H9 (cell line): ENCODE data around the gene IGSF1. TPM values are rescaled to one million over a fixed set of nuclear protein-coding genes. Genes with fewer than 3 reads are reported as not detected.

Experiments
- DNase-seq: peaks from one replicate; pipeline ENCODE4 v3.0.0-alpha.2; 2017
- H2AFZ ChIP-seq: one replicate; pipeline ENCODE4 v1.6.1; 2013; ENCODE audit warnings: mild to moderate bottlenecking, low read length, control low read depth, moderate library complexity
- H2AK5ac ChIP-seq: 2 replicates; pipeline ENCODE4 v1.6.1; 2013; ENCODE audit warnings: low read length, control low read depth, mixed read lengths; ENCODE audit not compliant: insufficient read length
- H2BK120ac ChIP-seq: one replicate; pipeline ENCODE4 v1.6.1; 2013; ENCODE audit warnings: low read depth, mild to moderate bottlenecking, low read length, control low read depth, inconsistent platforms; ENCODE audit not compliant: poor library complexity, severe bottlenecking
- H2BK12ac ChIP-seq: 2 replicates; pipeline ENCODE4 v1.6.1; 2013; ENCODE audit warnings: low read length, control low read depth, mixed read lengths, low read depth; ENCODE audit not compliant: insufficient read length
- H2BK15ac ChIP-seq: 2 replicates; pipeline ENCODE4 v1.6.1; 2013; ENCODE audit warnings: low read depth, low read length, control low read depth
- H2BK20ac ChIP-seq: one replicate; pipeline ENCODE4 v1.6.1; 2013; ENCODE audit warnings: low read depth, mild to moderate bottlenecking, low read length, control low read depth, inconsistent platforms; ENCODE audit not compliant: poor library complexity, severe bottlenecking
- H2BK5ac ChIP-seq: 2 replicates; pipeline ENCODE4 v1.6.1; 2013; ENCODE audit warnings: low read length, control low read depth, mixed read lengths; ENCODE audit not compliant: insufficient read length
- H3K14ac ChIP-seq: 2 replicates; pipeline ENCODE4 v1.6.1; 2013; ENCODE audit warnings: low read length, control low read depth; ENCODE audit not compliant: insufficient read depth
- H3K18ac ChIP-seq: 2 replicates; pipeline ENCODE4 v1.6.1; 2013; ENCODE audit warnings: low read depth, mild to moderate bottlenecking, mixed read lengths, low read length, control low read depth; ENCODE audit not compliant: insufficient read length
- H3K23ac ChIP-seq: 2 replicates; pipeline ENCODE4 v1.6.1; 2013; ENCODE audit warnings: low read length, control low read depth, mixed read lengths, low read depth; ENCODE audit not compliant: insufficient read length
- H3K23me2 ChIP-seq: 2 replicates; pipeline ENCODE4 v1.6.1; 2013; ENCODE audit warnings: low read depth, mild to moderate bottlenecking, mixed read lengths, low read length, control low read depth; ENCODE audit not compliant: insufficient read length, poor library complexity, severe bottlenecking
- H3K27ac ChIP-seq: 2 replicates; pipeline ENCODE4 v1.5.1; 2013; ENCODE audit warnings: low read length, control low read depth, mixed read lengths, low read depth; ENCODE audit not compliant: insufficient read length
- H3K27me3 ChIP-seq: 2 replicates; pipeline ENCODE4 v1.6.1; 2013; ENCODE audit warnings: low read length, control low read depth, inconsistent platforms; ENCODE audit not compliant: insufficient read depth
- H3K4ac ChIP-seq: 2 replicates; pipeline ENCODE4 v1.6.1; 2013; ENCODE audit warnings: low read depth, mild to moderate bottlenecking, control low read depth, inconsistent platforms, low read length, moderate library complexity
- H3K4me1 ChIP-seq: 2 replicates; pipeline ENCODE4 v1.6.1; 2013; ENCODE audit warnings: low read length, control low read depth, inconsistent platforms; ENCODE audit not compliant: insufficient read depth
- H3K4me2 ChIP-seq: 2 replicates; pipeline ENCODE4 v1.6.1; 2013; ENCODE audit warnings: low read length, control low read depth, mixed read lengths; ENCODE audit not compliant: insufficient read length, insufficient read depth
- H3K56ac ChIP-seq: 2 replicates; pipeline ENCODE4 v1.6.1; 2013; ENCODE audit warnings: low read depth, mild to moderate bottlenecking, mixed read lengths, low read length, control low read depth; ENCODE audit not compliant: insufficient read length
- H3K79me1 ChIP-seq: 2 replicates; pipeline ENCODE4 v1.6.1; 2013; ENCODE audit warnings: low read depth, mild to moderate bottlenecking, moderate library complexity, low read length, control low read depth, inconsistent platforms; ENCODE audit not compliant: insufficient read depth, poor library complexity, severe bottlenecking
- H3K79me2 ChIP-seq: 2 replicates; pipeline ENCODE4 v1.6.1; 2013; ENCODE audit warnings: low read length, control low read depth, inconsistent platforms; ENCODE audit not compliant: insufficient read depth
- H3K9ac ChIP-seq: 2 replicates; pipeline ENCODE4 v1.6.1; 2013; ENCODE audit warnings: low read length, control low read depth, mixed read lengths; ENCODE audit not compliant: insufficient read length; ENCODE audit errors: extremely low read depth
- H3K9me3 ChIP-seq: one replicate; pipeline ENCODE4 v1.6.1; 2013; ENCODE audit warnings: low read depth, low read length, inconsistent platforms; ENCODE audit not compliant: control insufficient read depth
- H3T11ph ChIP-seq: one replicate; pipeline ENCODE4 v1.6.1; 2013; ENCODE audit warnings: mild to moderate bottlenecking, low read length, control low read depth, inconsistent platforms
- H4K20me1 ChIP-seq: one replicate; pipeline ENCODE4 v1.6.1; 2013; ENCODE audit not compliant: control insufficient read depth, insufficient read length, insufficient read depth
- H4K5ac ChIP-seq: 2 replicates; pipeline ENCODE4 v1.6.1; 2013; ENCODE audit warnings: low read depth, mild to moderate bottlenecking, mixed read lengths, low read length, control low read depth; ENCODE audit not compliant: insufficient read length
- H4K8ac ChIP-seq: replicated peaks from 2 replicates; pipeline ENCODE4 v1.6.1; 2013; ENCODE audit warnings: low read length, control low read depth, mixed read lengths, low read depth; ENCODE audit not compliant: insufficient read length
- H4K91ac ChIP-seq: 2 replicates; pipeline ENCODE4 v1.6.1; 2013; ENCODE audit warnings: low read depth, mild to moderate bottlenecking, moderate library complexity, mixed read lengths, low read length, control low read depth; ENCODE audit not compliant: insufficient read length
- H3K27ac Mint-ChIP-seq, 3 experiments: 2 replicates in 2 of 3; 3 replicates in 1 of 3; pipeline ENCODE4 v1.8.0; 2020 to 2021; ENCODE audit warnings: mixed read lengths in 3 of 3, mild to moderate bottlenecking in 1 of 3, moderate library complexity in 1 of 3
- H3K27me3 Mint-ChIP-seq: 2 replicates; pipeline ENCODE4 v1.8.0; 2021; ENCODE audit warnings: low read depth, mild to moderate bottlenecking, moderate library complexity, mixed read lengths
- H3K36me3 Mint-ChIP-seq, 3 experiments: 2 replicates in 2 of 3; 3 replicates in 1 of 3; pipeline ENCODE4 v1.8.0; 2020 to 2021; ENCODE audit warnings: low read depth in 3 of 3, mixed read lengths in 3 of 3; ENCODE audit not compliant: insufficient read depth in 1 of 3
- H3K4me1 Mint-ChIP-seq, 2 experiments: 2 replicates each; pipeline ENCODE4 v1.8.0; 2020; ENCODE audit warnings: mixed read lengths in 2 of 2
- H3K4me3 Mint-ChIP-seq, 2 experiments: 2 replicates in 1 of 2; 3 replicates in 1 of 2; pipeline ENCODE4 v1.8.0; 2020 to 2021; ENCODE audit warnings: mild to moderate bottlenecking in 2 of 2, mixed read lengths in 2 of 2, moderate library complexity in 1 of 2
- H3K9me3 Mint-ChIP-seq, 2 experiments: 2 replicates in 1 of 2; 3 replicates in 1 of 2; pipeline ENCODE4 v1.8.0; 2020; ENCODE audit warnings: mild to moderate bottlenecking in 2 of 2, mixed read lengths in 2 of 2, moderate library complexity in 1 of 2
- CTCF ChIP-seq: fragments of 200-600 bp; sonication (generic); conservative IDR thresholded peaks from 3 replicates; pipeline ENCODE4 v1.8.0; 2021; ENCODE audit warnings: antibody characterized with exemption, mild to moderate bottlenecking
- WGBS: extraction: QIAGEN DNeasy Blood & Tissue Kit; methylation state at CpG from one replicate; pipeline ENCODE4 v1.1.7; 2013; ENCODE audit warnings: missing lambda C conversion rate, low lambda C conversion rate, mixed read lengths; ENCODE audit not compliant: insufficient read length; ENCODE audit errors: extremely low coverage; 5-methylcytosine and 5-hydroxymethylcytosine counted together
- total RNA-seq: library from RNA; stranded (reverse); gene quantifications from 2 replicates; pipeline ENCODE4 v1.2.1, GENCODE V29; 2021

Gene IGSF1
- total RNA-seq, 1 experiment from 2014 or later, result 12.5 TPM

- Mint-ChIP-seq H3K27ac (peak overlapping the region in 1 of 3 experiments; percentile 41; a peak in 1 of 7 replicates), H3K4me1 (peaks cover 23 to 25% of the 10 kb centered on the region in 2 experiments), H3K36me3 (no peaks in the 10 kb centered on the region), H3K9me3 (no peaks in the 10 kb centered on the region), H3K27me3 (no peaks in the 10 kb centered on the region), H3K4me3 (no peak overlapping the region)
- no peak overlapping the region for H4K8ac ChIP-seq
- H3K23me2 ChIP-seq, result no peaks in the 10 kb centered on the region
- H3K79me2 ChIP-seq, result no peaks in the 10 kb centered on the region
- no peaks in the 10 kb centered on the region for H4K20me1 ChIP-seq
- no peak overlapping the region for H3K27ac ChIP-seq
- no peak overlapping the region for H3K4me2 ChIP-seq
- no peak overlapping the region for H4K91ac ChIP-seq
- WGBS, result no CpG with 5 or more reads among the region's 2 CpGs
- no peak overlapping the region for H3T11ph ChIP-seq
- H3K23ac ChIP-seq, result no peak overlapping the region
- no peak overlapping the region for H3K14ac ChIP-seq
- H3K9ac ChIP-seq, result no peak overlapping the region
- no peaks in the 10 kb centered on the region for H3K9me3 ChIP-seq
- no peak overlapping the region for H2BK5ac ChIP-seq
- H2BK15ac ChIP-seq, result no peak overlapping the region
- no peaks in the 10 kb centered on the region for H3K27me3 ChIP-seq
- no peak overlapping the region for H2BK120ac ChIP-seq
- no peak overlapping the region for H2AFZ ChIP-seq
- no peak for DNase-seq
- TF ChIP-seq CTCF, result no peak
- H3K79me1 ChIP-seq, result no peaks in the 10 kb centered on the region
- H2BK12ac ChIP-seq, result no peak overlapping the region
- no peak overlapping the region for H3K4ac ChIP-seq
- no peak overlapping the region for H2BK20ac ChIP-seq
- H3K18ac ChIP-seq, result no peak overlapping the region
- H3K56ac ChIP-seq, result no peak overlapping the region
- no peak overlapping the region for H4K5ac ChIP-seq
- H3K4me1 ChIP-seq, result peaks cover 16% of the 10 kb centered on the region; the same call in 1 of the 2 replicates
- H2AK5ac ChIP-seq, result no peak overlapping the region
Observed at GRCh38 chrX:131305926-131306325, 16.8 kb upstream of the IGSF1 start.
